Spleen (tissue), 7 donors: ENCODE data around the gene NUP214.
A peak's percentile ranks its signal among the peaks of the same experiment; 100 is the strongest.

Experiments
- CTCF ChIP-seq, 11 experiments: fragments of 200-600 bp in 7 of 11; fragments of 450-650 bp in 4 of 11; sonication (generic) in 4 of 11; IDR thresholded peaks in 8 of 11; conservative IDR thresholded peaks in 3 of 11; 1 replicate in 7 of 11; 2 replicates in 4 of 11; pipeline versions ENCODE4 v1.4.0 to v1.8.0; 2016 to 2021; ENCODE audit warnings: antibody characterized with exemption in 11 of 11, inconsistent platforms in 4 of 11, mild to moderate bottlenecking in 1 of 11
- POLR2A ChIP-seq, 3 donors: fragments of 450-650 bp; IDR thresholded peaks; one replicate each; pipeline ENCODE4 v1.5.1; 2017; ENCODE audit warnings: antibody characterized with exemption in 3 of 3, mild to moderate bottlenecking in 1 of 3
- donor health status: DM: no; HTN: no; CAD: no; lungs with moderate emphysema.
- donor health status: DM: no; HTN: no; CAD: no.
- donor health status: DM: no; HTN: no; CAD: no.

- peak in 1 of 11 experiments; percentile 7 for TF ChIP-seq CTCF (IDR thresholded peaks at IDR 0.05 in 8 of 11, conservative IDR thresholded peaks at IDR 0.05 in 3 of 11)
- TF ChIP-seq POLR2A (IDR thresholded peaks at IDR 0.05): no peak
Observed at GRCh38 chr9:131227959-131228460, 102.6 kb downstream of the NUP214 start.
